ENCODE measurements around the gene GALNT1.

Gene GALNT1

DNA sequence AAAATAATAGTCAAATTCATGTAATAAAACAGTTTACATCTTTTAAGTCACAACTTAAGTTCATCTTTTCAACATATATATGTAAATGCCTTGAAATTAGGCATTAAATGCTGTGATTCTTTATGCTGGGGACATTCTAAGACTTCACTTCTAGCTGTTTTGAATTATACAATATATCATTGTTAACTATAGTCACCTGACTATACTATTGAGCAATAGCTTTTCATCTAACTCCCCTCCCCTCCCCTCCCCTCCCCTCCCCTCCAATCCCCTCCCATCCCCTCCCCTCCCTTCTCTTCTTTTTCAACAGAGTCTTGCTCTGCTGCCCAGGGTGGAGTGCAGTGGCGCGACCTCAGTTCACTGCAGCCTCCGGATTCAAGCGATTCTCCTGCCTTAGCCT is 16.2 kb downstream of the GALNT1 start:
- H4K20me1 ChIP-seq, result peaks cover 49% of the 10 kb centered on the region
- no peaks in the 10 kb centered on the region for H3K4me1 ChIP-seq
- no peak overlapping the region for H3K27ac ChIP-seq
- H3K4me2 ChIP-seq, result no peak overlapping the region
- peaks cover 48% of the 10 kb centered on the region for H3K9me3 ChIP-seq
- H3K4me3 ChIP-seq, result no peak overlapping the region
- TF ChIP-seq Cebpa-rat (IDR thresholded peaks at IDR 0.05), result no peak
- no peaks in the 10 kb centered on the region for H3K27me3 ChIP-seq
- no peak overlapping the region for H3K9ac ChIP-seq
- H3K36me3 ChIP-seq, result peaks cover 34% of the 10 kb centered on the region

DNA sequence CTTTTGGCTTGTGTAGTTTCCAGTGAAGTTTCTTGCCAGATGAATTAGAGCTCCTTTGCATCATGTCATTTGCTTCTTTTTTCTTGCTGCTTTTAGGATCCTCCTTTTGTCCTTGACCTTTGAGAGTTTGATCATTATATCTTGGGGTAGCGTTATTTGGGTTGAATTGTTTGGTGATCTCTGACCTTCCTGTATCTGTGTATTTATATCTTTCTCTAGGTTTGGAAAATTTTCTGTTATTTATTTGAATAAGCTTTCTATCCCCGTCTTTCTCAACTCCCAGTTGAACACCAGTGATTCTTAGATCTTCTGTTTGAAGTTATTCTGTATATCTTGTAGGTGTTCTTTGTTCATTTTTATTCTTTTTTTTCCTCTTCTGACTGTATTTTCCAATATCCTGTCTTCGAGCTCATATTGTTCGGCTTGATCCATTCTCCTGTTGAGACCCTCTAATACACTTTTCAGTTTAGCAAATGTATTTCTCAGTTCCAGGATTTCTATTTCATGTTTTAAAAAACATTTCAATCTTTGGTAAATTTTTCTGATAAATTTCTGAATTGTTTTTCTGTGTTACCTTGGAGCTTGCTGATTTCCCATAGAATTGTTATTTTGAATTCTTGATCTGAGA is 20.8 kb downstream of the GALNT1 start:
- peaks cover 42% of the 10 kb centered on the region for H4K20me1 ChIP-seq
- no peak overlapping the region for H3K4me3 ChIP-seq
- H3K9ac ChIP-seq, result no peak overlapping the region
- H3K27me3 ChIP-seq, result no peaks in the 10 kb centered on the region
- peaks cover 57% of the 10 kb centered on the region for H3K36me3 ChIP-seq
- no peaks in the 10 kb centered on the region for H3K4me1 ChIP-seq
- peaks cover 82% of the 10 kb centered on the region for H3K9me3 ChIP-seq
- TF ChIP-seq Cebpa-rat (IDR thresholded peaks at IDR 0.05), result no peak
- no peak overlapping the region for H3K27ac ChIP-seq
- no peak overlapping the region for H3K4me2 ChIP-seq

DNA sequence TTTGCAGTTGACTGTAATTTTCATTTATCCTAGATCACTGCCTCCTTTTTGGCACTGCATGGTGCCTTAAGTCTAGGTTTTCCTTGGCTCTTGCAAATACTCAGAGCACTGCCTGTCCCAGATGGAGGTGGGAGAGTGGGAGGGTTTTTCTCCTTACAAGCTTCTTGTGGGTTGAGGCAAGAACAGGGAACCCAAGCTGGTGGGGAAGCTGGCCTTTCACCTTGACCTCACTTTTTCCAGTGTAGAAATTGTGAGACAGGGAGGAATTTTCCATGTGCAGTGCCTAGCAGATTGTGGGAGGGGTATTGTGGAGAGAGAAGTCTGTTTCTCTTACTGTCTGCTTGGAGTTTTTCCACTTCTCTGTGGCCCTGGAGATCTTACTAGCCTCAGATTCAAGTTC is 21.5 kb downstream of the GALNT1 start:
- H3K4me2 ChIP-seq, result no peak overlapping the region
- TF ChIP-seq Cebpa-rat (IDR thresholded peaks at IDR 0.05), result no peak
- H3K9ac ChIP-seq, result no peak overlapping the region
- no peaks in the 10 kb centered on the region for H3K27me3 ChIP-seq
- H3K4me3 ChIP-seq, result no peak overlapping the region
- peaks cover 86% of the 10 kb centered on the region for H3K9me3 ChIP-seq
- no peak overlapping the region for H3K27ac ChIP-seq
- no peaks in the 10 kb centered on the region for H3K4me1 ChIP-seq
- peaks cover 54% of the 10 kb centered on the region for H3K36me3 ChIP-seq
- peaks cover 46% of the 10 kb centered on the region for H4K20me1 ChIP-seq

DNA sequence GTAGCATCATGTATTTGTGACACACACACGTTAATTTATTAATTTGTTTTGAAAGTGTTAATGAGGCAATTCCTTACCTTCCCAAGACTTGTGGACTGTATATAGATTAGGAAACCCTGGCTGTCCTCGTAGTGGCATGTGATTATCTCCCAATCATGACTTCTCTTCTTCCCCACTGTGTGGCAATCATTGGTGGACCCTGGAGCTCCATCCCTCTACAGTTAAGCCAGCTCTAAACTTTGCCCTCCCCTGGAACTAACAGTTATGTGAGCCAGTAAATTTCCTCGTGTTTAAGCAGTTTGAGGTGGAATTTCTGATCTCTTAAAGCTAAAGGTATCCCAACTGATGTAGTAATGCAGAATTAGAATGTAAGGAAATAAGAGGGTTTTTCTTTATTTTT is 22.0 kb downstream of the GALNT1 start:
- peaks cover 49% of the 10 kb centered on the region for H3K36me3 ChIP-seq
- TF ChIP-seq Cebpa-rat (IDR thresholded peaks at IDR 0.05), result no peak
- no peak overlapping the region for H3K4me2 ChIP-seq
- no peak overlapping the region for H3K27ac ChIP-seq
- no peak overlapping the region for H3K9ac ChIP-seq
- H3K4me3 ChIP-seq, result no peak overlapping the region
- no peaks in the 10 kb centered on the region for H3K27me3 ChIP-seq
- H3K4me1 ChIP-seq, result no peaks in the 10 kb centered on the region
- peaks cover 52% of the 10 kb centered on the region for H4K20me1 ChIP-seq
- H3K9me3 ChIP-seq, result peaks cover 81% of the 10 kb centered on the region

- Histone ChIP-seq H3K4me2 (no peak overlapping the region), H3K27ac (no peak overlapping the region), H3K27me3 (no peaks in the 10 kb centered on the region), H4K20me1 (peaks cover 60% of the 10 kb centered on the region), H3K9me3 (peaks cover 72% of the 10 kb centered on the region), H3K4me1 (no peaks in the 10 kb centered on the region), H3K9ac (no peak overlapping the region), H3K36me3 (peaks cover 42% of the 10 kb centered on the region), H3K4me3 (no peak overlapping the region)
- TF ChIP-seq Cebpa-rat (IDR thresholded peaks at IDR 0.05), result no peak
These were observed 22.8 kb downstream of the GALNT1 start for GRCh38 chr18:35604369-35604768.

- no peak overlapping the region for H3K9ac ChIP-seq
- H3K27me3 ChIP-seq, result no peaks in the 10 kb centered on the region
- H3K36me3 ChIP-seq, result peaks cover 36% of the 10 kb centered on the region
- H3K4me3 ChIP-seq, result no peak overlapping the region
- H3K9me3 ChIP-seq, result peaks cover 57% of the 10 kb centered on the region
- H3K27ac ChIP-seq, result no peak overlapping the region
- H3K4me2 ChIP-seq, result no peak overlapping the region
- TF ChIP-seq Cebpa-rat (IDR thresholded peaks at IDR 0.05), result no peak
- H3K4me1 ChIP-seq, result no peaks in the 10 kb centered on the region
- peaks cover 73% of the 10 kb centered on the region for H4K20me1 ChIP-seq
These were observed 24.3 kb downstream of the GALNT1 start for GRCh38 chr18:35605686-35606417.

- H3K4me2 ChIP-seq, result no peak overlapping the region
- no peaks in the 10 kb centered on the region for H3K4me1 ChIP-seq
- no peak for TF ChIP-seq Cebpa-rat (IDR thresholded peaks at IDR 0.05)
- H3K9ac ChIP-seq, result no peak overlapping the region
- no peaks in the 10 kb centered on the region for H3K27me3 ChIP-seq
- peaks cover 29% of the 10 kb centered on the region for H3K9me3 ChIP-seq
- no peak overlapping the region for H3K27ac ChIP-seq
- H3K4me3 ChIP-seq, result no peak overlapping the region
- peaks cover 88% of the 10 kb centered on the region for H4K20me1 ChIP-seq
- peaks cover 14% of the 10 kb centered on the region for H3K36me3 ChIP-seq
These were observed 27.7 kb downstream of the GALNT1 start for GRCh38 chr18:35609236-35609635.

DNA sequence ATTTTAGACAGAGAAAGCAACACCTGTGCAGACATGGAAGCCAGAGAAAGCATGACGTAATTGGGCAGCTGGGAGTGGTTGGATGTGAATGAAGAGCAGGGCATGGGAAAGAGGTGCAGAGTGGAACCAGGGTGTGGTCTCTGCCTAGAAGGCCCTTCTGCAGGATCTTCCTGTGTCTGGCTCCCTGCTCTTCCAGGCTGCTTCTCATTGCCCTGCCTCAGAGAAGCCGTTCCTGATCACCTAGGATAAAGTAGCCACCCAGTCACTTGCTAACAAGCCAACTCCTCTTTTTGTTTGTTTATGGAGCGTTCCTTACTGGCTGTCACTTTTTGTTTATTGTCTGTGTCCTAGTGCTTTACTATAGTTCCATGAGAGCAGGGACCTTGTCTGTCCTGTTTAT is 28.5 kb downstream of the GALNT1 start:
- peaks cover 90% of the 10 kb centered on the region for H4K20me1 ChIP-seq
- H3K36me3 ChIP-seq, result peaks cover 7% of the 10 kb centered on the region
- H3K4me1 ChIP-seq, result no peaks in the 10 kb centered on the region
- no peak overlapping the region for H3K4me3 ChIP-seq
- peaks cover 20% of the 10 kb centered on the region for H3K9me3 ChIP-seq
- no peak for TF ChIP-seq Cebpa-rat (IDR thresholded peaks at IDR 0.05)
- H3K9ac ChIP-seq, result no peak overlapping the region
- H3K4me2 ChIP-seq, result no peak overlapping the region
- H3K27me3 ChIP-seq, result no peaks in the 10 kb centered on the region
- H3K27ac ChIP-seq, result no peak overlapping the region

DNA sequence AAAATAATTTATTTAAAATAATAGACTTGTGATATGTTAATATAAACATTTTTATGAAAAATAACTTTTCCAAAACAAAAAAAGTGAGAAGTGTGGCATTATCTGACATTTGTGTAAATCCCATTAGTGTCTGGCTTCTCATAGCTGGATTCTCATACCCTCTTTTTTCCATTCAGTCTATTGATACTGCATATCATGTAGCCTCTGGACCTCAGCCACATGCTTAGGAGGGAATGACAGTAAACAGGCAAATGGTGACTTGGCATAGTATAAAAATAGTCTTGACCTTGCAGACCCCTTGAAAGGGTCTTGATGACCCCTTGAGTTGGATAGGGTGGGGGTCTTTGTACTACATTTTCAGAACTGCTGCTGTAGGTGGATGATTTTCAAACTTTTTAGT is 29.2 kb downstream of the GALNT1 start:
- no peak overlapping the region for H3K9ac ChIP-seq
- H3K27ac ChIP-seq, result no peak overlapping the region
- peaks cover 2% of the 10 kb centered on the region; the same call in 1 of the 2 replicates for H3K4me1 ChIP-seq
- H3K9me3 ChIP-seq, result peaks cover 18% of the 10 kb centered on the region; the same call in 1 of the 2 replicates
- H3K36me3 ChIP-seq, result peaks cover 4% of the 10 kb centered on the region; the same call in 1 of the 2 replicates
- H3K4me2 ChIP-seq, result no peak overlapping the region
- no peaks in the 10 kb centered on the region for H3K27me3 ChIP-seq
- H4K20me1 ChIP-seq, result peaks cover 94% of the 10 kb centered on the region
- no peak overlapping the region for H3K4me3 ChIP-seq
- no peak for TF ChIP-seq Cebpa-rat (IDR thresholded peaks at IDR 0.05)

DNA sequence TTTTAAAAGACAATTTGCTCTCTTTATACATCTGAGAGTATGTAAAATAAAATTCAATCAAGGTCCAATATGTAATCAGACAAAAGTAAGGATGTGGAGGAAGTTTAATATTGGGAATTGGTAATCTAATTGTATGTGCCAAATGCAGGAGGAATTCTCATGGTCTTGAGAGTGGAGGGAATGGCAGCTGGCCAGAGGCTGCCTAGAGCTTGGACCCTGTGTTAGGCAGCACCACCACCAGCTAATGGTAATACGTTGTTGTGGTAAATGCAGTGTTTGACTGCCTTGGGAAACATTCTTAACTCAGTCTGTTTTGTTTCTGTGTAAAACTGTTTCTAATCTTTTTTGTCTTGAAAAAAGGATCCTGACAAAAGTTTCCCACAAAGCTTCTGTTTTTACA is 30.0 kb downstream of the GALNT1 start:
- Histone ChIP-seq H3K4me1 (peaks cover 10% of the 10 kb centered on the region), H3K9me3 (peaks cover 14% of the 10 kb centered on the region; the same call in 1 of the 2 replicates), H4K20me1 (peaks cover 94% of the 10 kb centered on the region), H3K27ac (no peak overlapping the region), H3K27me3 (no peaks in the 10 kb centered on the region), H3K4me2 (no peak overlapping the region), H3K9ac (no peak overlapping the region), H3K4me3 (no peak overlapping the region), H3K36me3 (no peaks in the 10 kb centered on the region; the same call in 1 of the 2 replicates)
- TF ChIP-seq Cebpa-rat (IDR thresholded peaks at IDR 0.05), result no peak

All from BLaER1 (cell line).